ENCODE data around the gene CARMIL1. TPM values are rescaled to one million over a fixed set of nuclear protein-coding genes. Genes with fewer than 3 reads are reported as not detected.

CARMIL1 gene
- total and polyA plus RNA-seq, 12 donors: 9.2 to 36.2 (median 14.5) TPM

DNA sequence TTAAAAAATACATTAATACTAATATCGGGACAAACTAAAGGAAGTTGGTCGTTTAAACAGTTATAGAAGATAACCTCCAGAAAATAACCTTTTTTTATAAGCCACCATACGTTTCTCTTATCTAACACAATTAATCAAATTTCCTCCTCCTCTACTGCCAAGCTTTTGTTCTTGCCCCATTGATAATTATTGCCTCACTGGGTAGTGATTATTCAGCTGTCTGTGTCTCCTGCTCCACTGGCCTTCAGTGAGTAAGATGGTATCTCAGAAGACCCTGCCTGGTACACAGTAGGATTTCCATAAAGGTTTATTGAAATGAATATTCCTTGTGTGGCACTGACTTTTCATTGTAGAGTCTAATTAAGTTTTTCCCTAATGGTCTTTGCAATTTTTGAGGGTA is 207.4 kb downstream of the CARMIL1 start:
- no peak overlapping the region for H3K27ac ChIP-seq
- peak in 1 of 7 donors; percentile 21 for DNase-seq
- H3K4me1 ChIP-seq (replicated peaks in 1 of 2): peaks cover 0 to 19% of the 10 kb centered on the region in 2 donors
- WGBS, 4 donors: 20 to 36% (median 31%) methylated on average over 3 of the region's 3 CpGs
- H3K9me3 ChIP-seq (replicated peaks in 1 of 3): no peaks in the 10 kb centered on the region
- H3K27me3 ChIP-seq: no peaks in the 10 kb centered on the region
- no peaks in the 10 kb centered on the region for H3K36me3 ChIP-seq (replicated peaks in 1 of 2)
- no peak overlapping the region for H3K4me3 ChIP-seq
- intact Hi-C loops (cut with DNase I): loop anchor here in 1 of 2 donors (5.0 kb wide), 1 partner anchor 204 kb away; no protein-coding TSS in a partner anchor
- TF ChIP-seq, protein P1, sequence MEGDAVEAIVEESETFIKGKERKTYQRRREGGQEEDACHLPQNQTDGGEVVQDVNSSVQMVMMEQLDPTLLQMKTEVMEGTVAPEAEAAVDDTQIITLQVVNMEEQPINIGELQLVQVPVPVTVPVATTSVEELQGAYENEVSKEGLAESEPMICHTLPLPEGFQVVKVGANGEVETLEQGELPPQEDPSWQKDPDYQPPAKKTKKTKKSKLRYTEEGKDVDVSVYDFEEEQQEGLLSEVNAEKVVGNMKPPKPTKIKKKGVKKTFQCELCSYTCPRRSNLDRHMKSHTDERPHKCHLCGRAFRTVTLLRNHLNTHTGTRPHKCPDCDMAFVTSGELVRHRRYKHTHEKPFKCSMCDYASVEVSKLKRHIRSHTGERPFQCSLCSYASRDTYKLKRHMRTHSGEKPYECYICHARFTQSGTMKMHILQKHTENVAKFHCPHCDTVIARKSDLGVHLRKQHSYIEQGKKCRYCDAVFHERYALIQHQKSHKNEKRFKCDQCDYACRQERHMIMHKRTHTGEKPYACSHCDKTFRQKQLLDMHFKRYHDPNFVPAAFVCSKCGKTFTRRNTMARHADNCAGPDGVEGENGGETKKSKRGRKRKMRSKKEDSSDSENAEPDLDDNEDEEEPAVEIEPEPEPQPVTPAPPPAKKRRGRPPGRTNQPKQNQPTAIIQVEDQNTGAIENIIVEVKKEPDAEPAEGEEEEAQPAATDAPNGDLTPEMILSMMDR (IDR thresholded peaks at IDR 0.05): no peak
- TF ChIP-seq POLR2A (IDR thresholded peaks at IDR 0.05): no peak

DNA sequence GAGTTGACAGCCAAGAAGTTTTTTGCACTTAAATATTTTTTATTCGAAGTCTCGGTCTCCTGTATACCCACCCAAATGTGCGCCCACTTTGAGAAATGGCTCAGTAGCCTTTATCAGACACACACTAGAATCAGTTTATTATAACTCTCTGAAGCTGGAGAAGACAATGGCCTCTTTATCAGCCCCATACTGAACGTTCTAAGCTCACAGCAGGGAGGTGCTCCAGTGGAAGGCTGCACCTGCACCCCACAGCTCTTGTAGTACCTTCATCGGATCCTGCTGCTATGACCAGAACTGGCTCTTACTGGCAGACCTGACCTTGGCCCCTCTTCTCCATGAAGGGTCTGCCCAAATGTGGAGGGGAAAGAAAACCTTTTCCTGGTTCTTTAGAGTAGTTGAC is 207.8 kb downstream of the CARMIL1 start:
- H3K4me3 ChIP-seq: no peak overlapping the region
- peaks cover 0 to 18% of the 10 kb centered on the region in 2 donors for H3K4me1 ChIP-seq (replicated peaks in 1 of 2)
- no peak for DNase-seq
- no peak for TF ChIP-seq POLR2A (IDR thresholded peaks at IDR 0.05)
- TF ChIP-seq, protein P1 (IDR thresholded peaks at IDR 0.05): no peak
- H3K27me3 ChIP-seq: no peaks in the 10 kb centered on the region
- intact Hi-C loops (cut with DNase I): loop anchor here in 1 of 2 donors (5.0 kb wide), 1 partner anchor 205 kb away; no protein-coding TSS in a partner anchor
- no peaks in the 10 kb centered on the region for H3K36me3 ChIP-seq (replicated peaks in 1 of 2)
- WGBS, 4 donors: 84 to 92% (median 89%) methylated on average over 5 of the region's 5 CpGs
- H3K9me3 ChIP-seq (replicated peaks in 1 of 3): no peaks in the 10 kb centered on the region
- H3K27ac ChIP-seq: no peak overlapping the region

DNA sequence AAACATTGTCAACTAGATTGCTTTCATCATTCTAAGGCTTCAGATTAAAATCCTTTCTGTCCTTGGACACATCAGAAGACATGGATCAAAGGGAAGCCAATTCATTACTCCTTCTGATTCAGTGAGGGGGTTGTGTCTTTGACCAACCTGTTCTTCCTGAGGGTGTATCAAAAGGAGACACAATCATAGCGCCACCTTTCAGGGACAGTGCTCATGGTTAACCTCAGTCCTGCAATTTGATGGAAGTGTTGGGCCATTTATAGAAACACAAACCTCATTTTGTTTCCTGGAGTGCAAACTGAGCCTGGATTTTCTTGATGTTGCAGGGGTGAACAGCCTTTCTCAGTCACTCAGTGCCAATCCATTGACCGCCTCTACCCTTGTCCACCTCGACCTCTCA is 209.0 kb downstream of the CARMIL1 start:
- Histone ChIP-seq H3K27ac (no peak overlapping the region), H3K27me3 (no peaks in the 10 kb centered on the region), H3K4me3 (no peak overlapping the region), H3K9me3 (replicated peaks in 1 of 3) (no peaks in the 10 kb centered on the region), H3K36me3 (replicated peaks in 1 of 2) (no peaks in the 10 kb centered on the region), H3K4me1 (replicated peaks in 1 of 2) (peaks cover 0 to 12% of the 10 kb centered on the region in 2 donors)
- no peak for TF ChIP-seq POLR2A (IDR thresholded peaks at IDR 0.05)
- TF ChIP-seq, protein P1 (IDR thresholded peaks at IDR 0.05): no peak
- DNase-seq: no peak
- WGBS, 4 donors: 68 to 89% (median 83%) methylated on average over 3 of the region's 3 CpGs
- intact Hi-C loops (cut with DNase I): loop anchor here in 1 of 2 donors (5.0 kb wide), 1 partner anchor 206 kb away; no protein-coding TSS in a partner anchor

DNA sequence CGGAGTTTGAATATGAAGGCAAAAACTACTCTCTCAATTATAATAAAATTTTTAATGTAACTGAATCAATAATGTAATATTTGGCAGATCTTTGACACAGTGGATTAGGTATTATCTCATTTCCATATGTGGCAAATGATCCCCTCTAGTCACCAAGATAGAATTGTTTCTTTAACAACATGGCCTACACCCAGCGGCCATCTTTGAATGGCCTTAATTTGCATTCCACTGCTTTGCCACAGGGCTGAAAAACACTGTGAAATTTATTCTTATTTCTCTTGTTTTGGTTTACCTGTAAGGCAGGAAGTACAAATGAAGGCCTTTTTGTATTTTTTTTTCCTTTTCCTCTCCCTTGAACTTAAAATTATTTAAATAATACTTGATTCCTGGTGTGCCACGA is 210.2 kb downstream of the CARMIL1 start:
- Histone ChIP-seq H3K27ac (no peak overlapping the region), H3K36me3 (replicated peaks in 1 of 2) (no peaks in the 10 kb centered on the region), H3K27me3 (no peaks in the 10 kb centered on the region), H3K4me1 (replicated peaks in 1 of 2) (peaks cover 0 to 12% of the 10 kb centered on the region in 2 donors), H3K9me3 (replicated peaks in 1 of 3) (no peaks in the 10 kb centered on the region), H3K4me3 (no peak overlapping the region)
- no peak for DNase-seq
- intact Hi-C loops (cut with DNase I): loop anchor here in 1 of 2 donors (5.0 kb wide), 1 partner anchor 207 kb away; no protein-coding TSS in a partner anchor
- TF ChIP-seq POLR2A (IDR thresholded peaks at IDR 0.05): no peak
- WGBS, 4 donors: 69 to 79% (median 72%) methylated on average over 3 of the region's 3 CpGs
